NB4 (cell line): ENCODE measurements around the gene LIN9.

ENCODE experiments used
- DNase-seq: peaks from one replicate; pipeline ENCODE4 v3.0.0; 2010; ENCODE audit warnings: low read depth
- H3K4me3 ChIP-seq: one replicate; pipeline ENCODE4 v1.5.1; 2011; ENCODE audit warnings: mild to moderate bottlenecking, low read depth, low read length, moderate library complexity
- CTCF ChIP-seq: IDR thresholded peaks from one replicate; pipeline ENCODE4 v1.5.1; 2012; ENCODE audit warnings: low read depth, low read length
- MAX ChIP-seq: IDR thresholded peaks from 2 replicates; pipeline ENCODE4 v1.6.1; 2011; ENCODE audit warnings: low read depth, low read length
- MYC ChIP-seq: IDR thresholded peaks from 2 replicates; pipeline ENCODE4 v1.6.1; 2011; ENCODE audit warnings: low read depth, low read length
- POLR2A ChIP-seq: IDR thresholded peaks from 2 replicates; pipeline ENCODE4 v1.6.1; 2011; ENCODE audit warnings: mild to moderate bottlenecking; ENCODE audit not compliant: insufficient read length; ENCODE audit errors: extremely low read depth

The LIN9 gene

GRCh38 chr1:226186124-226187018 is 122.6 kb downstream of the LIN9 start, which contains the start of gene ACBD3:
Gene ACBD3, minus strand, starts transcription at chr1:226186741. Its CDS starts 66 bp downstream, at chr1:226186675.
- TF ChIP-seq MYC (peak; percentile 82), MAX (peak; percentile 52), CTCF (no peak), POLR2A (peak; percentile 90)
- H3K4me3 ChIP-seq: peak within 1 kb of the TSS; percentile 90
- peak; percentile 92 for DNase-seq

GRCh38 chr1:226185141-226186036 is 123.6 kb downstream of the LIN9 start:
- peak; percentile 24 for DNase-seq
- no peak for TF ChIP-seq CTCF
- no peak for TF ChIP-seq POLR2A
- no peak for TF ChIP-seq MYC
- TF ChIP-seq MAX: no peak

GRCh38 chr1:226181996-226182714 is 126.8 kb downstream of the LIN9 start:
- peak; percentile 83 for DNase-seq
- H3K4me3 ChIP-seq: peak overlapping the region; percentile 33
- 0 out of 2 replicates have a peak, but pooled peaks have one; percentile 11 for TF ChIP-seq MAX
- TF ChIP-seq CTCF: peak; percentile 50
- 0 out of 2 replicates have a peak, but pooled peaks have one; percentile 27 for TF ChIP-seq MYC
- TF ChIP-seq POLR2A: no peak

More at GRCh38 chr1:226185141-226186036, 123.6 kb downstream of the LIN9 start:
- H3K4me3 ChIP-seq: peak overlapping the region; percentile 90
